WTC11 (cell line): Measurements from ENCODE around the gene APCDD1. TPM values are rescaled to one million over a fixed set of nuclear protein-coding genes. Genes with fewer than 3 reads are reported as not detected.

ENCODE experiments used
- ATAC-seq: fragments of 200-7000 bp; cut with Tn5 transposase; 2 replicates; pipeline ENCODE4 v1.10.0; 2021; ENCODE audit warnings: mild to moderate bottlenecking, moderate library complexity
- CTCF ChIA-PET: fragments of 300-600 bp; sonication (Branson Sonifier 250); formaldehyde crosslinking; loops from one replicate; lab custom pipeline; 2021; ENCODE audit warnings: antibody characterized with exemption; lab: Charles Lee
- POLR2A ChIA-PET: fragments of 350-600 bp; sonication (Branson Sonifier 250); formaldehyde crosslinking; loops from one replicate; lab custom pipeline; 2021; ENCODE audit warnings: antibody characterized with exemption; lab: Charles Lee
- DNase-seq: peaks from one replicate; pipeline ENCODE4 v3.0.0; 2021; ENCODE audit warnings: low spot score
- H3K27ac Mint-ChIP-seq: 2 replicates; pipeline ENCODE4 v1.8.0; 2021; ENCODE audit warnings: mixed read lengths
- H3K27me3 Mint-ChIP-seq: 2 replicates; pipeline ENCODE4 v1.8.0; 2021; ENCODE audit warnings: low read depth, mild to moderate bottlenecking, moderate library complexity, mixed read lengths
- H3K36me3 Mint-ChIP-seq: 2 replicates; pipeline ENCODE4 v1.8.0; 2021; ENCODE audit warnings: mixed read lengths
- H3K4me1 Mint-ChIP-seq: 2 replicates; pipeline ENCODE4 v1.8.0; 2022; ENCODE audit warnings: mixed read lengths
- H3K4me3 Mint-ChIP-seq: 2 replicates; pipeline ENCODE4 v1.8.0; 2021; ENCODE audit warnings: mild to moderate bottlenecking, moderate library complexity, mixed read lengths
- H3K9me3 Mint-ChIP-seq: 2 replicates; pipeline ENCODE4 v1.8.0; 2021; ENCODE audit warnings: mixed read lengths
- ARID4B ChIP-seq: sonication (generic); formaldehyde crosslinking; IDR thresholded peaks from 2 replicates; pipeline ENCODE4 v1.8.0; 2023; ENCODE audit warnings: missing genetic modification reagents, mild to moderate bottlenecking, borderline replicate concordance
- CREB1 ChIP-seq: sonication (generic); formaldehyde crosslinking; IDR thresholded peaks from 2 replicates; pipeline ENCODE4 v1.8.0; 2023; ENCODE audit warnings: mild to moderate bottlenecking, missing genetic modification reagents
- CREM ChIP-seq: sonication (generic); formaldehyde crosslinking; IDR thresholded peaks from 2 replicates; pipeline ENCODE4 v1.8.1; 2022; ENCODE audit warnings: mild to moderate bottlenecking, missing genetic modification reagents, moderate library complexity
- E2F5 ChIP-seq: sonication (generic); formaldehyde crosslinking; IDR thresholded peaks from 2 replicates; pipeline ENCODE4 v1.8.1; 2022; ENCODE audit warnings: mild to moderate bottlenecking, moderate library complexity, missing genetic modification reagents
- ELF4 ChIP-seq: sonication (generic); formaldehyde crosslinking; IDR thresholded peaks from 2 replicates; pipeline ENCODE4 v1.8.1; 2022; ENCODE audit warnings: low read depth, mild to moderate bottlenecking, moderate library complexity, missing genetic modification reagents
- EMX1 ChIP-seq: fragments of 250-450 bp; sonication (Bioruptor Pico); IDR thresholded peaks from 2 replicates; pipeline ENCODE4 v1.8.0; 2021; ENCODE audit warnings: mild to moderate bottlenecking
- ERG ChIP-seq: fragments of 250-450 bp; sonication (Bioruptor Pico); IDR thresholded peaks from 2 replicates; pipeline ENCODE4 v1.8.0; 2021; ENCODE audit warnings: mild to moderate bottlenecking
- ETV6 ChIP-seq: sonication (generic); formaldehyde crosslinking; IDR thresholded peaks from 2 replicates; pipeline ENCODE4 v1.8.1; 2022; ENCODE audit warnings: mild to moderate bottlenecking, missing genetic modification reagents
- FOXP1 ChIP-seq: sonication (generic); formaldehyde crosslinking; IDR thresholded peaks from 2 replicates; pipeline ENCODE4 v1.8.0; 2022; ENCODE audit warnings: missing genetic modification reagents, mild to moderate bottlenecking, moderate library complexity, borderline replicate concordance
- IRF2 ChIP-seq: sonication (generic); formaldehyde crosslinking; IDR thresholded peaks from 2 replicates; pipeline ENCODE4 v1.8.0; 2022; ENCODE audit warnings: low read depth, missing genetic modification reagents, borderline replicate concordance
- PRDM15 ChIP-seq: sonication (generic); formaldehyde crosslinking; IDR thresholded peaks from 2 replicates; pipeline ENCODE4 v1.8.0; 2022; ENCODE audit warnings: missing genetic modification reagents
- RELA ChIP-seq: sonication (generic); formaldehyde crosslinking; IDR thresholded peaks from 2 replicates; pipeline ENCODE4 v1.8.1; 2022; ENCODE audit warnings: missing genetic modification reagents, mild to moderate bottlenecking, borderline replicate concordance
- STAT6 ChIP-seq: sonication (generic); formaldehyde crosslinking; conservative IDR thresholded peaks from 2 replicates; pipeline ENCODE4 v1.8.1; 2023; ENCODE audit warnings: mild to moderate bottlenecking, low read depth, missing genetic modification reagents, moderate library complexity
- ZBTB43 ChIP-seq: sonication (generic); formaldehyde crosslinking; IDR thresholded peaks from 2 replicates; pipeline ENCODE4 v1.8.1; 2023; ENCODE audit warnings: mild to moderate bottlenecking, missing genetic modification reagents
- total RNA-seq: library from RNA; stranded (reverse); gene quantifications from 3 replicates; pipeline ENCODE4 v1.2.3, GENCODE V29; 2021
- TF ChIP-seq, protein P1 (sequence below): sonication (generic); formaldehyde crosslinking; IDR thresholded peaks from 2 replicates; pipeline ENCODE4 v1.8.1; 2023; ENCODE audit warnings: mild to moderate bottlenecking, missing genetic modification reagents, moderate library complexity
- TF ChIP-seq, protein P2 (sequence below): fragments of 250-450 bp; sonication (Bioruptor Pico); IDR thresholded peaks from 2 replicates; pipeline ENCODE4 v1.9.0; 2021; ENCODE audit warnings: mild to moderate bottlenecking

Gene APCDD1
- total RNA-seq, 1 experiment from 2014 or later, result 7.1 TPM

DNA sequence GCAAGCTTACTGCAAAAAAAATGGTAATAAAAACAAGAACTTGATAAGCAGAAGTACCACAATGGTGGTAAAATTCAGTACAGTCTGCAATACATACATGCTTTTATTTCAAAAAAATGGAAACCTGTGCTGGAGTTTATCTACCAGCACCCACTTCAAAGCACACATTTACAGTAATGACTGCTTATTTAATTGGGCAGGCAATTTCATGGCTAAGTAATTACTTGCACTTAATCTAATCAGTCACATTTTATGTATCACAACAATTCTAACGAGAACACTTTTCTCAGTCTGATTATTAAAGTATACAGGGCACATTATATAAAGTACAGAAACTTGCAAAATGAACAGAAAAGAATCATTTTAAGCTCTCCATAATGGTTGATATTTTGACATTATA lies 5.2 kb downstream of the APCDD1 start (continued):
- TF ChIP-seq, protein P1, sequence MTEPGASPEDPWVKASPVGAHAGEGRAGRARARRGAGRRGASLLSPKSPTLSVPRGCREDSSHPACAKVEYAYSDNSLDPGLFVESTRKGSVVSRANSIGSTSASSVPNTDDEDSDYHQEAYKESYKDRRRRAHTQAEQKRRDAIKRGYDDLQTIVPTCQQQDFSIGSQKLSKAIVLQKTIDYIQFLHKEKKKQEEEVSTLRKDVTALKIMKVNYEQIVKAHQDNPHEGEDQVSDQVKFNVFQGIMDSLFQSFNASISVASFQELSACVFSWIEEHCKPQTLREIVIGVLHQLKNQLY (CRISPR knock-in tag), result no peak

DNA sequence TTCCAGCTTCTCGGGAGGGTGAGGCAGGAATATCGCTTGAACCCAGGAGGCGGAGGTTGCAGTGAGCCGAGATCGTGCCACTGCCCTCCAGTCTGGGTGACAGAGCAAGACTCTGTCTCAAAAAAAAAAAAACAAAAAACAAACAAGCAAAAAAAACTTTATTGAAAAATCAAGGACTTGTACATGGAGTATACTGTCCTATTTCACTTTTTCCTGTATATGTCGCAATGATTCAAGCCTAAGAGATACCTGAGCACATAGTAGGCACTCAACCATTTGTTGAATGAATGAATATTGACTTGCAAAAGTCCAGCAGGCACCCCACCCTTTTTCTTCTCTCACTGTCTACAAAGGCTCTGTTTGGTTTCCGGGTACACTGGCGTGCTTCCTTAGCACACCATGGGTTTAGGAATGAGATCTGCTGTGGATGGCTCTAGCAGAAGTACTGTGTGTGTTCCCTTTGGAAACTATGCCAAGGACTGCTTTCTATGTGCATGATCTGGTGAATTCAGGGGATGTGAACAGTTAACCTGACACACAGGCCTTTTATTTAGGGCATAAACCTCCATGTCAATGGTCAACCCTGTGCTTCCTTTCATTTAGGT lies 6.1 kb downstream of the APCDD1 start:
- Mint-ChIP-seq H3K27me3 (peaks cover 37% of the 10 kb centered on the region), H3K27ac (no peak overlapping the region), H3K4me1 (peaks cover 30% of the 10 kb centered on the region), H3K4me3 (no peak overlapping the region), H3K9me3 (no peaks in the 10 kb centered on the region), H3K36me3 (no peaks in the 10 kb centered on the region)
- TF ChIP-seq FOXP1 (CRISPR knock-in tag) (no peak), PRDM15 (CRISPR knock-in tag) (no peak), CREM (CRISPR knock-in tag) (no peak), ZBTB43 (no peak), E2F5 (CRISPR knock-in tag) (no peak), RELA (CRISPR knock-in tag) (no peak), IRF2 (CRISPR knock-in tag) (no peak), CREB1 (no peak), ETV6 (CRISPR knock-in tag) (no peak), ERG (CRISPR knock-in tag) (no peak)
- TF ChIP-seq, protein P1 (CRISPR knock-in tag), result no peak
- TF ChIP-seq, protein P2, sequence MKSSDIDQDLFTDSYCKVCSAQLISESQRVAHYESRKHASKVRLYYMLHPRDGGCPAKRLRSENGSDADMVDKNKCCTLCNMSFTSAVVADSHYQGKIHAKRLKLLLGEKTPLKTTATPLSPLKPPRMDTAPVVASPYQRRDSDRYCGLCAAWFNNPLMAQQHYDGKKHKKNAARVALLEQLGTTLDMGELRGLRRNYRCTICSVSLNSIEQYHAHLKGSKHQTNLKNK (CRISPR knock-in tag), result no peak
- ChIA-PET POLR2A (no interaction called here), CTCF (no interaction called here)
- DNase-seq (no peak), ATAC-seq (no peak)

DNA sequence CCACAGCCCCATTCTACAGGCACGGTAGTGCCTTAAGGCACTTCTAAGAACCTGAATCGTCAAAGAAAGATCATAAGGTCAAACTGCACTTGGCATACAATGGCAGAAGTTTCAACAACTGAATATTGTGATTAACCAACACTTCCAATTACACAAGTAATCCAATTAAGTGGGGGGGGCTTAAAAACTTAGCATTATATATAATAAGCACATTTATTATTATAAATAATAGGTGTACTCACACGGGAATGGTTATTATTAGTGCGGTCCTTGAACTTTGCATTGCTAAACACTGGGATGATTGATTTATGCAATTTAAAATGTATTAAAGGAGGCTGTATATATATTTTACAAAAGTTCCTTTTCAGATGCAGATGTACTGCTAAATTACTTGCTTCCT lies 7.6 kb downstream of the APCDD1 start:
- Mint-ChIP-seq H3K27me3 (peaks cover 25% of the 10 kb centered on the region), H3K36me3 (no peaks in the 10 kb centered on the region), H3K9me3 (no peaks in the 10 kb centered on the region), H3K27ac (no peak overlapping the region), H3K4me1 (peaks cover 20% of the 10 kb centered on the region), H3K4me3 (no peak overlapping the region)
- DNase-seq, result no peak
- ChIA-PET POLR2A (no interaction called here), CTCF (no interaction called here)
- ATAC-seq, result no peak
- TF ChIP-seq STAT6 (CRISPR knock-in tag) (no peak), ELF4 (no peak), ARID4B (CRISPR knock-in tag) (no peak), EMX1 (CRISPR knock-in tag) (no peak)
